ENCODE data around the gene TCFL5.

The TCFL5 gene

DNA sequence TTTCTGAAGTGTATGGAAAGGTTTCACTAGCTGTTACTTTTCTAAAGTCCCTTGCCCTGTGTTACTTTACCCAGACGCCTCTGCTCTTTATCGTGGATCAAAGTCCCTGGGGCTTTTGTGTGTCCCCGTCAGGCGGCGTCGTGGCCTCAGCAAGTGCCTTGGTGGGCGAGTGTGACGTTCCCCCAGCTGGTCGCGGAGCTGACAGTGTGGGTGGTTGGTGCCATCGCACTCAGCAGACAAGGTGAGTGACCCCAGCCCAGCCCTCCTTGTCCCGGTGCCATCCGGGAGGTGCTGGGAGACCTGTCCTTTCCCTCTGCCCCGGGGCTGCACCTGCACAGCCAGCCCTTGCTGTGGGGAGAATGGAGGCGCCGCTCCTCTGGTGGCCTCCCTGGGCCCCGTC, 27.3 kb upstream of the TCFL5 start:
- H3K4me3 ChIP-seq (ENCODE audit: low read length): no peak overlapping the region
- TF ChIP-seq ZNF274 (IDR thresholded peaks at IDR 0.05; ENCODE audit: low read depth, low read length): no peak

DNA sequence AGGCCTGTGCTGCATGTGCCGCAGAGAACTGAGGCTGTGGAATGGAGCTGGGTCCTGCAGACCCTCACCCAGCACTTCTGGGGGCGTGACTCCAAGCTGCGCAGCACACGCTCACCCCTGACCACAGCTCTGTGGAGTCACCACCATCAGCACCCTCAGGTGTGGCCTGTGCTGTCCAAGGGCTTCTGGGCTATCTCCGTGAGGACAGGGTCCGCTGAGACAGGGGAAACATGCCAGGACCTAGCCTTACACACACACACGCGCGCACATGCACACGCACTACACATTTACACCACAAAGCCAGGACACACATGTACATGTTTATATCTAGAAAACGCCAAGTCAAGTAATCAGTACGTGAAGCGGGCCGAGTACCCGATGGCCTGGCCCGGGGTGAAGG, 26.8 kb upstream of the TCFL5 start:
- H3K4me3 ChIP-seq (ENCODE audit: low read length): no peak overlapping the region
- TF ChIP-seq ZNF274 (IDR thresholded peaks at IDR 0.05; ENCODE audit: low read depth, low read length): no peak

GRCh38 chr20:62887860-62888239, 26.2 kb upstream of the TCFL5 start:
- H3K4me3 ChIP-seq (ENCODE audit: low read length): no peak overlapping the region
- no peak for TF ChIP-seq ZNF274 (IDR thresholded peaks at IDR 0.05; ENCODE audit: low read depth, low read length)

DNA sequence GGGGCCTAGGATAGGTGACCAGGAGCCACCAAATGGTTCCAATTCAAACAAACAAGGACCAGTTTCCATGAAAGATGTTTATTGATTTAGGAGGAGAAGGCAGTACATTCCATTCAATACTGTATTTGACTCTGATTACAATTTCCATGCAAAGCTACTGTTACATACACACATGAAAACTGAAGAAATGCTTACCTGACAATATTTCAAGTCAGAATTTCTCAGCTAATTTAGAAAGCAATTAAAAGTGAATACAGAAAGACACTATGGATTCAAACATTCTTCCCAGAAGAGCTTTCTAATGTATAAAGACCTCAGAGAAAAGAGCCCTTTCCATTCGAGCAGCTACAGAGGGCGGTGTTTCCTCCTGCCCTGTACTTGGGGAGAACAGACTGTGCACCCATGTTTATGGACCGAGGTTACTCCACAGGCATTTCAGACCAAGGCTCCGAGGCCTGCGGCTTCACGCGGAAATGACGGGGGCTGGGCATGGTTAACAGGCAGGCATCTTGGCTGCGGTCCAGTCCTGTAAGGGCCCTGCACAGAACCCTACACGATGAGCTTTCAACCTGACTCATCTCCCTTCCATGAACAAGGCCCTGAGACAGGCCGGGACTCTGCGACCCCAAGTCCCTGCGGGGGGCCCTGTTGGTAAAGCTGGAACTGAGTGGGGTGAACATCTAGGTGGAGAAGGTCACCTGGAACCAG, 25.7 kb upstream of the TCFL5 start:
- TF ChIP-seq ZNF274 (IDR thresholded peaks at IDR 0.05; ENCODE audit: low read depth, low read length): no peak
- no peak overlapping the region for H3K4me3 ChIP-seq (ENCODE audit: low read length)

- TF ChIP-seq ZNF274 (IDR thresholded peaks at IDR 0.05; ENCODE audit: low read depth, low read length): no peak
- H3K4me3 ChIP-seq (ENCODE audit: low read length): no peak overlapping the region
Measured at GRCh38 chr20:62886709-62887058, 25.1 kb upstream of the TCFL5 start.

DNA sequence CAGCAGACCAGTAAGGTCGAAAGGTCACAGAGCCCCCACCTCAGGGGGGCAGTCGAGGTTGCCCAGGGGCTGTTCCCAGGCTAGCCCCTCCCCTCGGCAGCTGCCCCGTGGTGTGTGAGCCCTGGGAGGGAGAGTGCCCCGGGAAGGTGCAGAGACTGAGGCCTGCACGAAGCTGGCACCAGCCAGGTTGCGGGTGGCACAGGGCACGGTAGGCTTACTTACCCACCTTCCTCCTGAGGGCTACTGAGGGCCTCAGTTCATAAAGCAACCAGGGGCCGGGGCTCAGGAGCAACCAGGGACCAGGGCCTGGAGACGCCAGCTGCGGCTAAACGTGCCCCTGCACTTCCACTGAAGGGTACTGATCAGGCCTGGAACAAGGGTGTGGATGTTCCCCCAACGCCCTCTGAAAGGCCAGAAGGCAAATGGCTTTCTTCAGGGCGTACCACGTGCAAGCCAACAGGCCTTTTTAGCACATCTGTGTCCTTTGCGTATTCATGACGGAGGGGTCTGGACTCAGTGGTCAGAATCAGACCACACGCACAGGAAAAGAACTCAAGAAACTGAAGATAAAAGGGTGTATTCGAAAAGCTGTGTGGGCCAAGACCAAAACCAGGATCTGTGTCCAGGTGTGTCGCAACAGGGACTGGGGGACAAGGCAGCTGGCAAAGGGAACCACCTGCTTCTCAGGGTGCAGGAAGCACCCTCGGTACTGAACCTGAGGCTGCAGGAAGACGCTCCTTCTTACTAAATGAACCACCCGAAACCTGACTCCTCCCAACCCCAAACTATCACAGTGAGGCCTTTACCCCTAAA, 24.5 kb upstream of the TCFL5 start:
- TF ChIP-seq ZNF274 (IDR thresholded peaks at IDR 0.05; ENCODE audit: low read depth, low read length): no peak
- H3K4me3 ChIP-seq (ENCODE audit: low read length): no peak overlapping the region

- TF ChIP-seq ZNF274 (IDR thresholded peaks at IDR 0.05; ENCODE audit: low read depth, low read length): no peak
- no peak overlapping the region for H3K4me3 ChIP-seq (ENCODE audit: low read length)
Measured at GRCh38 chr20:62885046-62885895, 23.6 kb upstream of the TCFL5 start.

- TF ChIP-seq ZNF274 (IDR thresholded peaks at IDR 0.05; ENCODE audit: low read depth, low read length): no peak
- H3K4me3 ChIP-seq (ENCODE audit: low read length): no peak overlapping the region
Measured at GRCh38 chr20:62884556-62884955, 22.9 kb upstream of the TCFL5 start.

DNA sequence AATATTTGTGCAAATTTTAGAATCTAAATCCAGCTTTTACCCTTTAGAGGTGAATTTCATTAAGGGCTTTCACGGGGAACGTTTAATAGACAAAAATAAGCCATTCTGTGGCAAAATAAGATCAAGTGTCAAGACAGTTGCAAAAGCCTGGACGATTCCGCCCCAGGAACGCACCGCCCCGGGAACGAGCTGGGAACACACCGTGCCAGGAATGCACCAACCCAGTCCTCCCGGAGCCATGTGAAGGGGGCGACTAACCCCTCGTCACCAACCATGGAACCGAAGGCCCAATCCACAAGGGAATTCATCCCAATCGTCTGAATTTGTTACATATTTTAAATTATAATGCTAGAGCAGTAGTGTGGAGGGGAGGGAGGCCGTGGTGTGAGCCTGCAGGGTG, 20.8 kb upstream of the TCFL5 start:
- no peak overlapping the region for H3K4me3 ChIP-seq (ENCODE audit: low read length)
- no peak for TF ChIP-seq ZNF274 (IDR thresholded peaks at IDR 0.05; ENCODE audit: low read depth, low read length)

- no peak overlapping the region for H3K4me3 ChIP-seq (ENCODE audit: low read length)
- no peak for TF ChIP-seq ZNF274 (IDR thresholded peaks at IDR 0.05; ENCODE audit: low read depth, low read length)
Measured at GRCh38 chr20:62881662-62882395, 20.2 kb upstream of the TCFL5 start.

DNA sequence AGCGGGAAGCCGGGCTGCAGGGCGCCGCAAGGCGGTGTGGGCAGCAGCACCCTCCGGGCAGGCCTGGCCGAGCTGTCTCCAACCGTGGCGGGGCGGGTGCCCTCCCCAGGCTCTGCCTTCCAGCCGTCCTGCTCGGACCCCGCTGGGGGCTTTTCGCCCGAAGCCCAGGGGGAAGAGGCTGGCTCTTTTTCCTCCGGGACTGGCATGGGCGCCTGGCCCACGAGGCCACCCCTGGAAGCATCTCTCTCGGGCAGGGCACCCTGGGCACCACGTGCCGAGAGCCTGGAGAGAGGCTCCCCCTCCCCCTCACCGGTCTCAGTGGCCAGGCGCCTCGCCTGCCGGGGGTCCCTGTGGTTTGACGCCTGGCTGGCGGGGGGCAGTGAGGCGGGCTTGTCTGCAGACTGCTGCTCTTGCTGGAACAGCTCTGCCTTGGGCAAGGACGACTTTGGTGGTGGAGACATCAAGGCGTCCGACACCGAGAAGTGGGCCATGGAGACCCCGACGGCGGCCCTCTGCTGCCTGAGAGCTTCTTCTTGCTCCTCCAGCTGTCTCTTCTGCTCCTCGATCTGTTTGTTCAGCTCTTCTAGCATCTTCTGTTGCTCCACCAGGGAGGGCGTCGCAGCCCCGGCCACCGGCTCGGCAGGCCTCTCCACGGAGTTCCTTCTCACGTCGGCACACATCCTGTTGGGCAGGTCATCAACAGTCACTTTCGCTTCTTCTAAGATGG, 19.5 kb upstream of the TCFL5 start:
- no peak for TF ChIP-seq ZNF274 (IDR thresholded peaks at IDR 0.05; ENCODE audit: low read depth, low read length)

DNA sequence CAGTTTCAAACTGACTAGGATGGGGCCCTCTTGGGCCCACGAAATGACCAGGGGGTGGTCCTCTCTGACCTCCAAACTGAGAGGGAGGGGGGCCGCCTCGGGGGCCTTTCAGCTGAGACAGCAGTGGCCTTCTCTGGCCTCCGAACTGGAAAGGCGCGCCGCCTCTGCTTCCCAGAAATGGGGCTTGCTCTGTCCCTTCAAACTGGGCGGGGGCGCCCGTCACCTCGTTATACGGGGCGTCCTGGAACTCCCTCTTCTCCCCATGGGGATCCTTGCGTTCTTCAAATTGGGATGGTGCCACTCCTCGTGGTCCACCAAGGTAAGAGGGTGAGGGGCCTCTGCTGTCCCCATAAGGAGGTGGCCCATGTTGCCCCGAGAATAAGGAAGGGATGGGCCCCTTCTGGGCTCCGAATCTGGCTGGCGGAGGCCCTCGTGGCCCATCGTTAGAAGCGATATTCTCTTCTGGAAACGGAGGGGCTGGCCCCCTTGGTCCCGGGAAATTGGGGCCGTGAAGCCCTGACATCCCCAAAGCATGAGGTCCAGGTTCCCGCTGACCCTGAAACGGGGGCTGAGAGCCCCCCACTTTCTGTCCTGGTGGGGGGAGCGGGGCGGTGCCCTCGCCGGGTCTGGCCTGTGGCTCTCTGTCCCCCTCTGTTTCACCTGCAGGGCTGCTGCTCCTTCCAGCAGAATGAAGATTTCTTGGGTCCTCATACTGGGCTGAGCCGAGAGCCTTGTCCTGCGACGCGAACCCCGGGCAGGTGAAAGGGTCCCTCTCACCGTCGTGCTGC, 18.7 kb upstream of the TCFL5 start:
- TF ChIP-seq ZNF274 (IDR thresholded peaks at IDR 0.05; ENCODE audit: low read depth, low read length): no peak
- H3K4me3 ChIP-seq (ENCODE audit: low read length): no peak overlapping the region

More for the DNA sequence above, 19.5 kb upstream of the TCFL5 start:
- H3K4me3 ChIP-seq (ENCODE audit: low read length): no peak overlapping the region

All from GM08714 (cell line).